Measurements from ENCODE around the gene SLC25A1.
A peak's percentile ranks its signal among the peaks of the same experiment; 100 is the strongest.

Gene SLC25A1

GRCh38 chr22:19215360-19215759 lies 36.8 kb upstream of the SLC25A1 start:
- Histone ChIP-seq H3K27me3 (ENCODE audit: control insufficient read depth in 1 of 2, insufficient read depth in 1 of 2, low read length in 2 of 2) (no peaks in the 10 kb centered on the region), H3K27ac (ENCODE audit: low read length, poor library complexity, severe bottlenecking) (no peak overlapping the region), H3K4me3 (ENCODE audit: insufficient read depth in 1 of 2, low read depth in 1 of 2, low read length in 2 of 2) (peak overlapping the region in 1 of 2 experiments; percentile 29), H3K4me2 (ENCODE audit: low read length, poor library complexity, severe bottlenecking) (no peak overlapping the region), H2BK5ac (ENCODE audit: low read depth, low read length, poor library complexity, severe bottlenecking) (no peak overlapping the region), H4K91ac (ENCODE audit: low read length) (no peak overlapping the region), H3K9me3 (ENCODE audit: control insufficient read depth, low read length) (no peaks in the 10 kb centered on the region), H3K4me1 (ENCODE audit: control insufficient read depth, insufficient read depth, low read depth, low read length) (peaks cover 2% of the 10 kb centered on the region), H2AK5ac (ENCODE audit: low read length, severe bottlenecking) (no peak overlapping the region), H3K4ac (ENCODE audit: low read depth in 1 of 2, low read length in 2 of 2) (no peak overlapping the region), H2BK12ac (ENCODE audit: low read length in 2 of 2) (no peak overlapping the region), H3K79me1 (replicated peaks; ENCODE audit: low read length, poor library complexity, severe bottlenecking) (no peaks in the 10 kb centered on the region), H3K36me3 (ENCODE audit: control insufficient read depth in 1 of 2, insufficient read depth in 2 of 2, low read depth in 1 of 2, low read length in 2 of 2) (peaks cover 20 to 22% of the 10 kb centered on the region in 2 experiments), H4K8ac (ENCODE audit: low read length) (no peak overlapping the region), H3K18ac (ENCODE audit: low read depth in 1 of 2, low read length in 2 of 2) (no peak overlapping the region), H3K9ac (ENCODE audit: low read length) (no peak overlapping the region), H2AFZ (ENCODE audit: low read depth, low read length) (no peak overlapping the region), H2BK15ac (ENCODE audit: low read depth, poor library complexity, severe bottlenecking) (no peak overlapping the region), H3K23ac (ENCODE audit: low read length in 2 of 2) (no peak overlapping the region), H3K14ac (ENCODE audit: low read length in 2 of 2) (peak overlapping the region in 1 of 2 experiments; percentile 55), H2BK120ac (ENCODE audit: low read depth, low read length) (no peak overlapping the region)
- WGBS, result over 99% methylated on average over 14 of the region's 14 CpGs
- DNase-seq, result no peak

DNA sequence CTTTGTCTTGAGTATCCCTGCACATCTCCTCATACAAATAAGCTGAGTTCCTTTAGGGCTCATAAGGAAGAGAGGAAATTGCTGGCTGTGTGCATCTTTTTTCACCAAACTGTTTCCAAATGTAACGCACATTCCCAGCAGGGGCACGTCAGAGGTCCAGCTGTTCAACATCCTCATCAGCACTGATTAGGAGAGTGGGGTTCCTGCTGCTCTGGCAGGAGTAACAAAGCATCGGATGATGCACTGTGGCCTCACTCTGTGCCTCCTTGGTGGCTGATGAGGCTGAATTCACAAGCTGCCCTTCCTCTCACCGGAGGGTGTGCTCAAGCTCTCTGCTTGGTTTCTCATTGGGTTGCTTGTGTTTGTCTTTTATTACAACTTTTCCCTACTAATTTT lies 35.5 kb upstream of the SLC25A1 start:
- Histone ChIP-seq H3K36me3 (ENCODE audit: control insufficient read depth in 1 of 2, insufficient read depth in 2 of 2, low read depth in 1 of 2, low read length in 2 of 2) (peaks cover 24 to 26% of the 10 kb centered on the region in 2 experiments), H2AK5ac (ENCODE audit: low read length, severe bottlenecking) (no peak overlapping the region), H2BK15ac (ENCODE audit: low read depth, poor library complexity, severe bottlenecking) (no peak overlapping the region), H3K79me1 (replicated peaks; ENCODE audit: low read length, poor library complexity, severe bottlenecking) (no peaks in the 10 kb centered on the region), H3K4me3 (ENCODE audit: insufficient read depth in 1 of 2, low read depth in 1 of 2, low read length in 2 of 2) (no peak overlapping the region), H2BK120ac (ENCODE audit: low read depth, low read length) (no peak overlapping the region), H3K4me2 (ENCODE audit: low read length, poor library complexity, severe bottlenecking) (no peak overlapping the region), H3K4ac (ENCODE audit: low read depth in 1 of 2, low read length in 2 of 2) (no peak overlapping the region), H3K4me1 (ENCODE audit: control insufficient read depth, insufficient read depth, low read depth, low read length) (peaks cover 2% of the 10 kb centered on the region), H3K23ac (ENCODE audit: low read length in 2 of 2) (no peak overlapping the region), H2AFZ (ENCODE audit: low read depth, low read length) (no peak overlapping the region), H3K9me3 (ENCODE audit: control insufficient read depth, low read length) (no peaks in the 10 kb centered on the region), H3K27ac (ENCODE audit: low read length, poor library complexity, severe bottlenecking) (no peak overlapping the region), H4K8ac (ENCODE audit: low read length) (no peak overlapping the region), H4K91ac (ENCODE audit: low read length) (no peak overlapping the region), H3K9ac (ENCODE audit: low read length) (no peak overlapping the region), H3K14ac (ENCODE audit: low read length in 2 of 2) (no peak overlapping the region), H2BK5ac (ENCODE audit: low read depth, low read length, poor library complexity, severe bottlenecking) (no peak overlapping the region), H2BK12ac (ENCODE audit: low read length in 2 of 2) (no peak overlapping the region), H3K18ac (ENCODE audit: low read depth in 1 of 2, low read length in 2 of 2) (no peak overlapping the region), H3K27me3 (ENCODE audit: control insufficient read depth in 1 of 2, insufficient read depth in 1 of 2, low read length in 2 of 2) (no peaks in the 10 kb centered on the region)
- no peak for DNase-seq
- WGBS, result 91% methylated on average over 3 of the region's 4 CpGs

DNA sequence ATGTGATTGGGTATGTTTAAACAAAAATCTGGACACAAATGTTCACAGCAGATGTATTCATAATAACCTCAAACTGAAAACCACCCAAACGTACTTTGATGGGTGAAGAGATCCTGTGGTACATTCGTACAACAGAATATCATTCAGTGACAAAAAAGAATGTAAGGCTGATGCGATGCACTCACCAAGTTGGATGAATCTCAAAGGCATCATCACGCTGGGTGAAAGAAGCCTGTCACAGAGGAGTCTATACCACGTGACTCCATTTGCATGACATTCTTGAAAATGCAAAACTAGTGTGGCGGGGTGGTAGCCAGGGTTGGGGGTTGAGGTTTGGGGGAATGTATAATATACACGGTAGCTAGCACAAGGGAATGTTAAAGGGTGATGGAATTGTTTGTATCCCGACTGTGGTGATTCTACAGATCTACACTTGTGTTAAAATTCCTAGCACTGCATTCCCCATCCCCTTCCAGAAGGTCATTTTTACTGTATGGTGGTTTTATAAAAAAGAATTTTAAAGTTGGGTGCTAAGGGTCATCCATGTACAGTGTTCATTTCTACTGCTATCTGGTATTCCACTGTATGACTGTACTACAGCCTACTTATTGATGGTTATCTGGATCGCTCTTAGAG lies 35.0 kb upstream of the SLC25A1 start:
- Histone ChIP-seq H2BK15ac (ENCODE audit: low read depth, poor library complexity, severe bottlenecking) (no peak overlapping the region), H2BK12ac (ENCODE audit: low read length in 2 of 2) (no peak overlapping the region), H3K4ac (ENCODE audit: low read depth in 1 of 2, low read length in 2 of 2) (no peak overlapping the region), H2BK5ac (ENCODE audit: low read depth, low read length, poor library complexity, severe bottlenecking) (no peak overlapping the region), H3K4me3 (ENCODE audit: insufficient read depth in 1 of 2, low read depth in 1 of 2, low read length in 2 of 2) (no peak overlapping the region), H3K14ac (ENCODE audit: low read length in 2 of 2) (no peak overlapping the region), H3K18ac (ENCODE audit: low read depth in 1 of 2, low read length in 2 of 2) (no peak overlapping the region), H4K91ac (ENCODE audit: low read length) (no peak overlapping the region), H3K4me2 (ENCODE audit: low read length, poor library complexity, severe bottlenecking) (no peak overlapping the region), H3K4me1 (ENCODE audit: control insufficient read depth, insufficient read depth, low read depth, low read length) (peaks cover 2% of the 10 kb centered on the region), H2AK5ac (ENCODE audit: low read length, severe bottlenecking) (no peak overlapping the region), H3K36me3 (ENCODE audit: control insufficient read depth in 1 of 2, insufficient read depth in 2 of 2, low read depth in 1 of 2, low read length in 2 of 2) (peaks cover 28 to 31% of the 10 kb centered on the region in 2 experiments), H2BK120ac (ENCODE audit: low read depth, low read length) (no peak overlapping the region), H3K27me3 (ENCODE audit: control insufficient read depth in 1 of 2, insufficient read depth in 1 of 2, low read length in 2 of 2) (no peaks in the 10 kb centered on the region), H4K8ac (ENCODE audit: low read length) (no peak overlapping the region), H3K27ac (ENCODE audit: low read length, poor library complexity, severe bottlenecking) (no peak overlapping the region), H2AFZ (ENCODE audit: low read depth, low read length) (no peak overlapping the region), H3K9ac (ENCODE audit: low read length) (no peak overlapping the region), H3K9me3 (ENCODE audit: control insufficient read depth, low read length) (no peaks in the 10 kb centered on the region), H3K23ac (ENCODE audit: low read length in 2 of 2) (no peak overlapping the region), H3K79me1 (replicated peaks; ENCODE audit: low read length, poor library complexity, severe bottlenecking) (no peaks in the 10 kb centered on the region)
- 77% methylated on average over 8 of the region's 9 CpGs for WGBS
- DNase-seq, result no peak

DNA sequence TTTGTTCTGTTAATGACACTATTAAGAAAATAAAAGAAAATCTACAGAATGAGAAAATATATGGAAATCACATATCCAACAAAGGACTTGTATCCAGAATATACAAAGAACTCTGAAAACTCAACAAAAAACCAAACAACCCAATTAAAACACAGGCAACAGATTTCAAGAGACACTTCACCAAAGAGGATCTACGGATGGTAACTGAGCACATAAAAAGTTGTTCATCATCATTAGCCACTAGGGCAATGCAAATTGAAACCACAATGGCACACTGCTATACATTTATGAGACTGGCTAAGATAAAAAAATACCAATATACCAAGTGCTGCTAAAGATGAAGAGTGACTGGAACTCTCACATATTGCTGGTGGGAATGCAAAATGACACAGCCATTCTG lies 34.5 kb upstream of the SLC25A1 start:
- Histone ChIP-seq H3K4ac (ENCODE audit: low read depth in 1 of 2, low read length in 2 of 2) (no peak overlapping the region), H4K8ac (ENCODE audit: low read length) (no peak overlapping the region), H3K9me3 (ENCODE audit: control insufficient read depth, low read length) (no peaks in the 10 kb centered on the region), H4K91ac (ENCODE audit: low read length) (no peak overlapping the region), H3K4me1 (ENCODE audit: control insufficient read depth, insufficient read depth, low read depth, low read length) (no peaks in the 10 kb centered on the region), H3K79me1 (replicated peaks; ENCODE audit: low read length, poor library complexity, severe bottlenecking) (no peaks in the 10 kb centered on the region), H3K27me3 (ENCODE audit: control insufficient read depth in 1 of 2, insufficient read depth in 1 of 2, low read length in 2 of 2) (no peaks in the 10 kb centered on the region), H2BK15ac (ENCODE audit: low read depth, poor library complexity, severe bottlenecking) (no peak overlapping the region), H3K14ac (ENCODE audit: low read length in 2 of 2) (no peak overlapping the region), H3K36me3 (ENCODE audit: control insufficient read depth in 1 of 2, insufficient read depth in 2 of 2, low read depth in 1 of 2, low read length in 2 of 2) (peaks cover 31 to 35% of the 10 kb centered on the region in 2 experiments), H2AFZ (ENCODE audit: low read depth, low read length) (no peak overlapping the region), H2BK5ac (ENCODE audit: low read depth, low read length, poor library complexity, severe bottlenecking) (no peak overlapping the region), H3K23ac (ENCODE audit: low read length in 2 of 2) (no peak overlapping the region), H3K4me3 (ENCODE audit: insufficient read depth in 1 of 2, low read depth in 1 of 2, low read length in 2 of 2) (no peak overlapping the region), H3K9ac (ENCODE audit: low read length) (no peak overlapping the region), H2BK12ac (ENCODE audit: low read length in 2 of 2) (no peak overlapping the region), H3K4me2 (ENCODE audit: low read length, poor library complexity, severe bottlenecking) (no peak overlapping the region), H3K18ac (ENCODE audit: low read depth in 1 of 2, low read length in 2 of 2) (no peak overlapping the region), H2BK120ac (ENCODE audit: low read depth, low read length) (no peak overlapping the region), H3K27ac (ENCODE audit: low read length, poor library complexity, severe bottlenecking) (no peak overlapping the region), H2AK5ac (ENCODE audit: low read length, severe bottlenecking) (no peak overlapping the region)
- DNase-seq, result no peak
- WGBS, result 79% methylated on average over 1 of the region's 1 CpG
